OCI-LY7 (cell line): ENCODE results near the gene TCAP. TPM values are rescaled to one million over a fixed set of nuclear protein-coding genes. Genes with fewer than 3 reads are reported as not detected.
A peak's percentile ranks its signal among the peaks of the same experiment; 100 is the strongest.

ENCODE experiments used
- BruUV-seq: library from RNA; stranded (reverse); fragments of 400-500 nt; replicated peaks from 2 replicates; lab custom pipeline; 2021; lab: Mats Ljungman, UMichigan
- CTCF ChIA-PET: fragments of 300-600 bp; sonication (Branson Sonifier 250); formaldehyde crosslinking; loops from one replicate; lab custom pipeline; 2022; ENCODE audit warnings: antibody characterized with exemption; ENCODE audit not compliant: unreplicated experiment; lab: Charles Lee
- POLR2A ChIA-PET: fragments of 300-600 bp; sonication (Branson Sonifier 250); formaldehyde crosslinking; loops from one replicate; lab custom pipeline; 2022; ENCODE audit warnings: antibody characterized with exemption; lab: Charles Lee
- DNase-seq: peaks from one replicate; pipeline ENCODE4 v3.0.0-alpha.2; 2015; ENCODE audit warnings: low spot score
- H2AFZ ChIP-seq: fragments of 200-600 bp; sonication (generic), shearing (Covaris generic); 2 replicates; pipeline ENCODE4 v1.6.1; 2014; ENCODE audit warnings: mild to moderate bottlenecking, antibody characterized with exemption, low read length, moderate library complexity
- H3K27ac ChIP-seq: fragments of 200-600 bp; sonication (generic); 2 replicates; pipeline ENCODE4 v1.5.1; 2014; ENCODE audit warnings: mixed run types, low read depth, mild to moderate bottlenecking, moderate library complexity, low read length, inconsistent platforms; ENCODE audit not compliant: poor library complexity, severe bottlenecking
- H3K36me3 ChIP-seq: fragments of 200-600 bp; sonication (generic); 2 replicates; pipeline ENCODE4 v1.6.1; 2014; ENCODE audit warnings: mild to moderate bottlenecking, antibody characterized with exemption, low read length, moderate library complexity, mixed read lengths; ENCODE audit not compliant: insufficient read depth
- H3K4me1 ChIP-seq: fragments of 200-600 bp; sonication (generic); 2 replicates; pipeline ENCODE4 v1.5.1; 2014; ENCODE audit warnings: mild to moderate bottlenecking, low read length; ENCODE audit not compliant: insufficient read depth, poor library complexity, severe bottlenecking
- H3K4me2 ChIP-seq: fragments of 200-600 bp; sonication (generic); 2 replicates; pipeline ENCODE4 v1.6.1; 2014; ENCODE audit warnings: mild to moderate bottlenecking, low read length
- H3K4me3 ChIP-seq: fragments of 200-600 bp; sonication (generic); 2 replicates; pipeline ENCODE4 v1.5.1; 2014; ENCODE audit warnings: mild to moderate bottlenecking, low read depth, low read length; ENCODE audit not compliant: poor library complexity, severe bottlenecking
- H3K79me2 ChIP-seq: fragments of 200-600 bp; sonication (generic); 2 replicates; pipeline ENCODE4 v1.6.1; 2016; ENCODE audit warnings: low read depth, mild to moderate bottlenecking, low read length, moderate library complexity, mixed read lengths; ENCODE audit not compliant: insufficient read depth
- H3K9me2 ChIP-seq: fragments of 200-600 bp; sonication (generic); 2 replicates; pipeline ENCODE4 v1.6.1; 2016; ENCODE audit warnings: mild to moderate bottlenecking, low read length, mixed read lengths; ENCODE audit not compliant: insufficient read depth
- H3K9me3 ChIP-seq: fragments of 200-600 bp; sonication (generic); 2 replicates; pipeline ENCODE4 v1.6.1; 2014; ENCODE audit warnings: mild to moderate bottlenecking, mixed run types, low read length, mixed read lengths
- H4K20me1 ChIP-seq: fragments of 200-600 bp; sonication (generic); 2 replicates; pipeline ENCODE4 v1.6.1; 2014; ENCODE audit warnings: mild to moderate bottlenecking, antibody characterized with exemption, low read length, moderate library complexity, mixed read lengths; ENCODE audit not compliant: insufficient read depth
- CTCF ChIP-seq: fragments of 200-600 bp; sonication (generic); conservative IDR thresholded peaks from 2 replicates; pipeline ENCODE4 v1.5.1; 2014; ENCODE audit warnings: mild to moderate bottlenecking, antibody characterized with exemption, low read length, moderate library complexity, mixed read lengths
- EZH2phosphoT487 ChIP-seq: fragments of 200-600 bp; sonication (generic); IDR thresholded peaks from 2 replicates; pipeline ENCODE4 v1.6.1; 2018; ENCODE audit warnings: low read depth, borderline replicate concordance, mild to moderate bottlenecking, mixed run types, antibody characterized with exemption, low read length, moderate library complexity, mixed read lengths
- intact Hi-C: fragments of 100-400 bp; cut with micrococcal nuclease; formaldehyde crosslinking; loops from one replicate; pipeline ENCODE4 v1.10.0; 2022; ENCODE audit not compliant: unreplicated experiment
- total RNA-seq, 2 experiments: library from RNA; depleted of rRNA in 1 of 2; stranded (reverse); fragments of >200 nt in 1 of 2; shearing (Covaris generic) in 1 of 2; gene quantifications; 2 replicates each; pipeline ENCODE4 v1.2.3, GENCODE V29; 2014 to 2022

The TCAP gene
- total RNA-seq, 2 experiments from 2014 or later: 1.5 to 2.7 TPM

GRCh38 chr17:39684369-39685192, 19.4 kb downstream of the TCAP start:
- no peaks in the 10 kb centered on the region for H3K9me3 ChIP-seq
- H3K4me2 ChIP-seq: no peak overlapping the region
- TF ChIP-seq CTCF (no peak), EZH2phosphoT487 (no peak)
- 0 out of 2 replicates have a peak, but pooled peaks cover 10% of the 10 kb centered on the region for H3K79me2 ChIP-seq
- no peaks in the 10 kb centered on the region for H3K9me2 ChIP-seq
- BruUV-seq: no TSS peak
- no peaks in the 10 kb centered on the region for H3K36me3 ChIP-seq
- H2AFZ ChIP-seq: no peak overlapping the region
- H3K4me3 ChIP-seq: no peak overlapping the region
- H3K27ac ChIP-seq: no peak overlapping the region
- POLR2A ChIA-PET: interaction anchor here (0.7 to 1.0 kb wide), 2 partner anchors 69 to 71 kb away, joined by 3 to 4 read pairs; no protein-coding TSS in a partner anchor
- no peaks in the 10 kb centered on the region for H4K20me1 ChIP-seq
- DNase-seq: no peak
- CTCF ChIA-PET: no interaction called here
- H3K4me1 ChIP-seq: peaks cover 26% of the 10 kb centered on the region
- intact Hi-C loops: loop anchor here (5.0 kb wide), 1 partner anchor 68 kb away; no protein-coding TSS in a partner anchor

- peaks cover 17% of the 10 kb centered on the region for H3K4me1 ChIP-seq
- no peaks in the 10 kb centered on the region for H4K20me1 ChIP-seq
- H3K79me2 ChIP-seq: 0 out of 2 replicates have a peak, but pooled peaks cover 10% of the 10 kb centered on the region
- peak overlapping the region; percentile 83 for H2AFZ ChIP-seq
- H3K9me3 ChIP-seq: no peaks in the 10 kb centered on the region
- no peaks in the 10 kb centered on the region for H3K36me3 ChIP-seq
- peak overlapping the region; percentile 91 for H3K27ac ChIP-seq
- ChIA-PET POLR2A (interaction anchor here (0.6 to 1.3 kb wide), 4 partner anchors 16 to 285 kb away, joined by 3 to 5 read pairs (median 4); no protein-coding TSS in a partner anchor), CTCF (no interaction called here)
- intact Hi-C loops: loop anchor here (5.0 kb wide), 1 partner anchor 65 kb away; no protein-coding TSS in a partner anchor
- no peaks in the 10 kb centered on the region for H3K9me2 ChIP-seq
- DNase-seq: no peak
- peak overlapping the region; percentile 99 for H3K4me2 ChIP-seq
- TF ChIP-seq EZH2phosphoT487 (no peak), CTCF (no peak)
- peak overlapping the region; percentile 89 for H3K4me3 ChIP-seq
- TSS peak; percentile 85 for BruUV-seq
Measured at GRCh38 chr17:39687101-39687545, 22.0 kb downstream of the TCAP start.
